NB4 (cell line): Measurements from ENCODE around the gene NUB1.

Experiments used
- MYC ChIP-seq: IDR thresholded peaks from 2 replicates; pipeline ENCODE4 v1.6.1; 2011; ENCODE audit warnings: low read depth, low read length
- POLR2A ChIP-seq: IDR thresholded peaks from 2 replicates; pipeline ENCODE4 v1.6.1; 2011; ENCODE audit warnings: mild to moderate bottlenecking; ENCODE audit not compliant: insufficient read length; ENCODE audit errors: extremely low read depth
- TF ChIP-seq, protein P1 (sequence below): IDR thresholded peaks from one replicate; pipeline ENCODE4 v1.5.1; 2012; ENCODE audit warnings: low read depth, low read length
- TF ChIP-seq, protein P2 (sequence below): IDR thresholded peaks from 2 replicates; pipeline ENCODE4 v1.6.1; 2011; ENCODE audit warnings: low read depth, low read length

DNA sequence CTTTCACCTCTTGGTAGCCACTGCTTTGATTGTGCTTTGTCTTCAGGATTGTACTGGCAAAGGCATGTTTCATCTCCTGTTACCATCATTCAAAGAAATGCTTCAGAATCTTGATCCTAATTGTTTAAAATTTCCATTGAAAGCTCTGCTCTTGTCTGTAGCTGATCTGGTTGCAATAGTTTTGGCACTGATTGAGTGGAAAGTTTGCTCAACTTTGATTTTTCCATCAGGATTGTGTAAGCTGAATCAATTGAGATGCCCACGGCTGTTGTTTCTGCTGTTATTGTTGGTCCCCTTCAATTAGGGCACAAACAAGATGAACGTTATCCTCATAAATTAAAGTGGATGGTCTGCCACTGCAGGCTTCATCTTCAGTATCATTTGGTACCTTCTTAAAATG, 14.6 kb upstream of the NUB1 start:
- TF ChIP-seq, protein P1, sequence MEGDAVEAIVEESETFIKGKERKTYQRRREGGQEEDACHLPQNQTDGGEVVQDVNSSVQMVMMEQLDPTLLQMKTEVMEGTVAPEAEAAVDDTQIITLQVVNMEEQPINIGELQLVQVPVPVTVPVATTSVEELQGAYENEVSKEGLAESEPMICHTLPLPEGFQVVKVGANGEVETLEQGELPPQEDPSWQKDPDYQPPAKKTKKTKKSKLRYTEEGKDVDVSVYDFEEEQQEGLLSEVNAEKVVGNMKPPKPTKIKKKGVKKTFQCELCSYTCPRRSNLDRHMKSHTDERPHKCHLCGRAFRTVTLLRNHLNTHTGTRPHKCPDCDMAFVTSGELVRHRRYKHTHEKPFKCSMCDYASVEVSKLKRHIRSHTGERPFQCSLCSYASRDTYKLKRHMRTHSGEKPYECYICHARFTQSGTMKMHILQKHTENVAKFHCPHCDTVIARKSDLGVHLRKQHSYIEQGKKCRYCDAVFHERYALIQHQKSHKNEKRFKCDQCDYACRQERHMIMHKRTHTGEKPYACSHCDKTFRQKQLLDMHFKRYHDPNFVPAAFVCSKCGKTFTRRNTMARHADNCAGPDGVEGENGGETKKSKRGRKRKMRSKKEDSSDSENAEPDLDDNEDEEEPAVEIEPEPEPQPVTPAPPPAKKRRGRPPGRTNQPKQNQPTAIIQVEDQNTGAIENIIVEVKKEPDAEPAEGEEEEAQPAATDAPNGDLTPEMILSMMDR, result no peak
- TF ChIP-seq POLR2A (no peak), MYC (no peak)
- TF ChIP-seq, protein P2, sequence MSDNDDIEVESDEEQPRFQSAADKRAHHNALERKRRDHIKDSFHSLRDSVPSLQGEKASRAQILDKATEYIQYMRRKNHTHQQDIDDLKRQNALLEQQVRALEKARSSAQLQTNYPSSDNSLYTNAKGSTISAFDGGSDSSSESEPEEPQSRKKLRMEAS, result no peak
